SK-N-DZ (cell line): ENCODE results near the gene SLC47A1.

Experiments
- DNase-seq: peaks from one replicate; pipeline ENCODE4 v3.0.0-alpha.2; 2015; ENCODE audit warnings: low spot score
- small RNA-seq, 2 experiments: library from RNA; depleted of rRNA; stranded (forward); fragments of <200 nt; gene quantifications; one replicate each; pipeline ENCODE3, GENCODE V24; 2014

The SLC47A1 gene

GRCh38 chr17:19590912-19591551, 57.4 kb downstream of the SLC47A1 start:
- DNase-seq: no peak

GRCh38 chr17:19592316-19592715, 58.7 kb downstream of the SLC47A1 start:
- no peak for DNase-seq

- DNase-seq: no peak
These were observed 63.2 kb downstream of the SLC47A1 start for GRCh38 chr17:19596869-19597268.

GRCh38 chr17:19610311-19610710, 76.7 kb downstream of the SLC47A1 start:
- no peak for DNase-seq

- DNase-seq: no peak
These were observed 77.2 kb downstream of the SLC47A1 start for GRCh38 chr17:19610879-19611278.

GRCh38 chr17:19613979-19614378, 80.3 kb downstream of the SLC47A1 start:
- no peak for DNase-seq

- DNase-seq: no peak
These were observed 81.2 kb downstream of the SLC47A1 start for GRCh38 chr17:19614900-19615299.

- no peak for DNase-seq
These were observed 84.4 kb downstream of the SLC47A1 start for GRCh38 chr17:19618015-19618414.

GRCh38 chr17:19619705-19620325, 86.2 kb downstream of the SLC47A1 start:
- no peak for DNase-seq

GRCh38 chr17:19621697-19622096, 88.0 kb downstream of the SLC47A1 start:
- no peak for DNase-seq

GRCh38 chr17:19626079-19626478, 92.4 kb downstream of the SLC47A1 start:
- no peak for DNase-seq

Small RNA genes lying within 50 kb of the gene (small RNA-seq; reads per million reads assigned to genes)
- gene AC025627.2 (0 reads per million in 2 experiments), gene NMTRQ-TTG12-1 (0 reads per million in 2 experiments)
